Small intestine (tissue), 7 donors: ENCODE measurements around the gene CBFA2T3. TPM values are rescaled to one million over a fixed set of nuclear protein-coding genes. Genes with fewer than 3 reads are reported as not detected.
"Not testable (repeated sequence)": the region's sequence is repeated elsewhere in the genome, so short reads cannot be mapped to it uniquely, and the experiment has no call there.

ENCODE experiments used
- DNase-seq, 2 donors: peaks; one replicate each; pipeline versions ENCODE4 v3.0.0 to v3.0.0-alpha.2; 2013
- FAIRE-seq: peaks from 2 replicates; lab custom pipeline; 2012; peaks lifted over from hg19 to GRCh38; lab: Jason Lieb, UNC
- H3K27ac ChIP-seq, 3 donors: one replicate each; pipeline ENCODE4 v1.5.1; 2013; ENCODE audit warnings: low read length in 2 of 3, mild to moderate bottlenecking in 2 of 3, control low read depth in 1 of 3, inconsistent platforms in 1 of 3, low read depth in 1 of 3, moderate library complexity in 1 of 3
- H3K27me3 ChIP-seq, 3 donors: one replicate each; pipeline ENCODE4 v1.6.1; 2013; ENCODE audit warnings: low read length in 3 of 3, inconsistent platforms in 1 of 3; ENCODE audit not compliant: control insufficient read depth in 3 of 3, insufficient read depth in 3 of 3
- H3K36me3 ChIP-seq, 3 donors: one replicate each; pipeline ENCODE4 v1.6.1; 2013; ENCODE audit warnings: low read length in 3 of 3, inconsistent platforms in 1 of 3, low read depth in 1 of 3, mild to moderate bottlenecking in 1 of 3, moderate library complexity in 1 of 3; ENCODE audit not compliant: control insufficient read depth in 3 of 3, insufficient read depth in 2 of 3
- H3K4me1 ChIP-seq, 3 donors: one replicate each; pipeline ENCODE4 v1.6.1; 2013; ENCODE audit warnings: low read length in 2 of 3, inconsistent platforms in 1 of 3, low read depth in 1 of 3, mild to moderate bottlenecking in 1 of 3, moderate library complexity in 1 of 3; ENCODE audit not compliant: control insufficient read depth in 3 of 3, insufficient read depth in 2 of 3
- H3K4me3 ChIP-seq, 3 donors: one replicate each; pipeline ENCODE4 v1.5.1; 2013; ENCODE audit warnings: low read length in 3 of 3, control low read depth in 1 of 3, inconsistent platforms in 1 of 3, low read depth in 1 of 3, mild to moderate bottlenecking in 1 of 3, moderate library complexity in 1 of 3
- H3K9me3 ChIP-seq, 2 donors: one replicate each; pipeline ENCODE4 v1.6.1; 2013; ENCODE audit warnings: low read depth in 1 of 2, low read length in 1 of 2; ENCODE audit not compliant: control insufficient read depth in 2 of 2, insufficient read depth in 1 of 2
- WGBS, 3 donors: extraction: QIAGEN DNeasy Blood & Tissue Kit; methylation state at CpG; one replicate each; pipeline ENCODE4 v1.1.7; 2013; 5-methylcytosine and 5-hydroxymethylcytosine counted together
- polyA plus RNA-seq, 4 donors: library from polyadenylated mRNA; stranded (reverse) in 3 of 4; unstranded in 1 of 4; fragments of 200-250 nt in 3 of 4; fragments of 120-200 nt in 1 of 4; gene quantifications; one replicate each; pipeline versions ENCODE4 v1.2.1 to v1.2.3, GENCODE V29; 2013
- donor health status: healthy with polysubstance abuse.
- donor health status: control.
- donor health status: control.
- donor health status: Bipolar disorder and iron deficiency.
- donor health status: healthy.

The CBFA2T3 gene
- polyA plus RNA-seq, 4 donors: 1.4 to 8.4 (median 4.1) TPM

DNA sequence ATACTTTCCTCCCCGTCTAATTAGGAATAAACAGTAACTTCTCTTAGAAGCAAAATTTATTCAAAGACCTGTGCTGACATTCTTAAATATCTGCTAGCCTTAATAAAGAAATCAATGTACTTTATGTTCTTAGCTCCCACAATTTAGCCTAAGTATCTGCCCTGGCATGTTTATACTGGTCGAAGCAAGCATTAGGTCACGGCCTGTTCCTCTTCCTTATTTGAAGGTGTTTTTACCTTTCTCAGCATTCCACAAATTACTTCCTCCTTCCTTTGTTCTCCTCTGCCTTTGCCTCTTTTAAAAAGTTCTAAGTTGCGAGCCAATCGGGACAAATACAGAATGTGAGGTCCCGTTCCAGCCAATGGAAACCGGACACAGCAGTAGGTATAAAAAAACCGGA lies 58.1 kb downstream of the CBFA2T3 start:
- H3K27ac ChIP-seq, H3K36me3 ChIP-seq, H3K27me3 ChIP-seq, H3K9me3 ChIP-seq, FAIRE-seq, H3K4me1 ChIP-seq, H3K4me3 ChIP-seq, DNase-seq: not testable (repeated sequence)
- 75 to 87% (median 80%) methylated on average over 8 of the region's 8 CpGs for WGBS, 3 donors

DNA sequence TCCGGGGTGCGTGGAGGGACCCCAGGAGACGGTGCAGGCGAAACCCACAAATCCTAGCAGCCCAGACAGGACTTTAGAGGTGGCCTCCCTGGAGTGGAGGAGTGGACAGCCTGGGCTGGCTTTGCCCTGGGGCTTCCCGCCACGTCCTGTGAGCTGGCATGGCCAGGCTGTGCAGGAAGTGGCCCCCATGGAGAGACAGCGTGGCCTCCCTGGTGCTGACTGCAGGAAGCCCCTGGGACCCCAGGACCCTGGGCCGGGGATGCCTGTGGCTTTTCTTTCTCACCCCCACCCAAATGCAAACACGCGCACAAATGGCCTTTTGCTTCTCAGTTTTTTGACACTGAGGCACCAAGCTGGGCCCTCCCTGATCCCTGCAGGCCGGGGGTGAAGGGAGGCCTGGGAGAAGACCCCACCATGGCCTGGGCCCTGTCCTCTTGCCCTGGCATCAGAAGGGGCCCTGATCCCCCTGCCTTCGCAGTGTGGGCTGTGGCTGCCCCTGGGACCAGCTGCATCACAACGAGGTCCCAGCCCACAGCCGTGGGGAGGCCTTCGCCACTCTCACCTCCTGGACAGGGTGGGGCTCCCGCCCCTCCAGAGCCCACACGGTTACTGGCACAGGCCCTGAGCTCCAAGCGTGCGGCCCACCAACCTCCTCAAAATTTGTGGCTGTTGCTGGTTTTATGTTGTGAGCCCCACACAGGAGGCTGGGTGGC lies 58.9 kb downstream of the CBFA2T3 start:
- Histone ChIP-seq H3K36me3 (no peaks in the 10 kb centered on the region), H3K27me3 (no peaks in the 10 kb centered on the region), H3K9me3 (no peaks in the 10 kb centered on the region), H3K27ac (no peak overlapping the region), H3K4me1 (peaks cover 0 to 7% (median 4%) of the 10 kb centered on the region in 3 donors), H3K4me3 (no peak overlapping the region)
- FAIRE-seq (no peak), DNase-seq (no peak)
- WGBS, 3 donors: 85 to 88% (median 86%) methylated on average over 19 of the region's 19 CpGs

DNA sequence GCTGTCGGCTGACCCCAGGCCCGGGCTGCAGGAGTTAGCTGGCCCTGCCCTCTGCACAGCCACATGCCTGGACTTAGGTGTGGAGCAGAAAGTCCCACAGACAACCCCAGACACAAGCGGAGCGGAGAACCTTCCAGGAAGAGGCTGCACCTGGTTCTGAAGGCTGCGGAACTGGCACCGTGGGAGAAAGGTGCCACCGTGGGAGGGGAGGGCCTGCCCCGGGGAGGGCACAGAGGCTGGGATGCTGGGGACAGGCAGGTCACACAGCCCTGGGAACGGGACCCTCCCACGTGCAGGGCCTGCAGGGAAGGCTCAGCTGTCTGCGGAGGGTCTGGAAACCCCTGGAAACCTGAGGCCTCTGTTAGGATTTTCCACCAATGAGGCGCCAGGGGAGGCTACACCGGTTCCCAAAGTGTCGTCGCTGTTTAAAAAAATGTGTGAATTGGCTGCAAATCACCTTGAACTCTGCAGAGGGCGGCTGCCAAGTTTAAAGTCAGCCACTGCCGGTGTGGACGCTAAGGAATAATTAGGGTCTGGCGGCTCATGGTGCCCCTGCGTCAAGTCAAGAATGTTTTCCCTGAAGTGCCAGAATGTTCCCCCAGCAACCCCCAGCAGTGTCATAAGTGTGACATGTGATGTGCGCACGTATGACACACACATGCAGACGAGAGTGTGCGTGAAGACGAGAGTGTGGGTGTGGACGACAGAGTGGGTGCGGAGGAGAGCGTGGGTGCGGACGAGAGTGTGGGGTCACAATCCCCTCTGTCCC lies 59.7 kb downstream of the CBFA2T3 start:
- Histone ChIP-seq H3K27ac (no peak overlapping the region), H3K4me1 (peaks cover 0 to 7% (median 4%) of the 10 kb centered on the region in 3 donors), H3K27me3 (no peaks in the 10 kb centered on the region), H3K36me3 (no peaks in the 10 kb centered on the region), H3K4me3 (no peak overlapping the region), H3K9me3 (no peaks in the 10 kb centered on the region)
- FAIRE-seq: no peak
- WGBS, 3 donors: 56 to 76% (median 66%) methylated on average over 30 of the region's 30 CpGs
- DNase-seq: no peak

DNA sequence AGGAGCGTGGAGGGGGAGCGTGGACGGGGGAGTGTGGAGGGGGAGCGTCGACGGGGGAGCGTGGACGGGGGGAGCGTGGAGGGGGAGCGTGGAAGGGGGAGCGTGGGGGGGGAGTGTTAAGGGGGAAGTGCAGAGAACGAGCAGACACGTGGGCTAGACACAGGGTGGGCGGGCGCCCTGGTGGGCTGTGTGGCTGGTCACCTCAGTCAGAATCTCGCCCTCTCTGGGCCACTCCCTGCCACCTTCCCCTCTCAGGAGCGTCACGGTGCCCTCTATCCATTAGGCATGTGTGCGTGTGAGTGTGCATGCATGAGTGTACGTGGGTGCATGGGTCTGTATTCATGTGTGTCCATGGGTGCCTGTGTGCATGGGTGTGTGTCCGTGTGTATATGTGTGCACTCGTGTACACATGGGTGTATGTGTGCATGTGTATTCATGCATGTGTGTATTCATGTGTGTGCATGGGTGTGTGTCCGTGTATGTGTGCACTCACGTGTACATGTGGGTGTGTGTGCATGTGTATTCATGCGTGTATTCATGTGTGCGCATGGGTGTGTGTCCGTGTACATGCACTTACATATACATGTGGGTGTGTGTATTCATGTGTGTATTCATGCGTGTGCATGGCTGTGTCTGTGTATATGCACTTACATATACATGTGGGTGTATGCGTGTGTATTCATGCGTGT lies 61.2 kb downstream of the CBFA2T3 start:
- Histone ChIP-seq H3K27me3 (no peaks in the 10 kb centered on the region), H3K4me1 (peaks cover 0 to 3% (median 0%) of the 10 kb centered on the region in 3 donors), H3K9me3 (no peaks in the 10 kb centered on the region), H3K27ac (no peak overlapping the region), H3K36me3 (no peaks in the 10 kb centered on the region), H3K4me3 (no peak overlapping the region)
- DNase-seq (no peak), FAIRE-seq (no peak)
- WGBS, 3 donors: 87 to 90% (median 90%) methylated on average over 19 to 30 of the region's 30 CpGs

DNA sequence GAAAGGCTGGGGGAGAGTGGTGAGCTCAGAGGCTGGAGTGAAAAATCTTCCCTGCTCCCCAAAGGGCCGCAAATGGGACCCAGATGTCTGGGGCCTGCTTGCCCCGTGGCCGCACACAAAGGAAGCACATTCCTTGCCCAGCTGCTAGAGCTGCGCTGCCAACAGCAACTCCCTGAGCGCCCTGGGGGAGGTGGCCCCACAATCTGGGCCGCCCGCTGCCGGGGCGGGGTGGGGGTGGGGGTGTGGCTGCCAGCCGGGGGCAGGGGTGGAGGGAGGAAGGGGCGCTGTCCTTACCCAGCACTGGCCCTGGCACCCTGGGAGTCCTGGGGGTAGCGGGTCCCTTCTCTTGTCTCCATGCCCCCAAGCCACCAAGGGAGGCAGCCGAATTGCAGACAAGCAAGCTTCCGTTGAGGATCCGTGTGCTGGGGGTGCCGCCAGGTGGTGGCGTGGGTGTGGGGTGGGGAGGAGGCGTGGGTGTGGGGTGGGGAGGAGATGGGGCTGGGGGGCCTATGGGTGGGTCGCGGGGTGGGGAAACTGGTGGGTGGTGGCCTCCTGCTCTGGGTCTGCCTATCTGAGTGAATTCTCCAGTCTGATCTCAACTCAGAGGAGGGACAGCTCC lies 62.1 kb downstream of the CBFA2T3 start:
- FAIRE-seq (no peak), DNase-seq (no peak)
- 28 to 48% (median 33%) methylated on average over 16 to 20 of the region's 20 CpGs for WGBS, 3 donors
- H3K4me1 ChIP-seq: no peaks in the 10 kb centered on the region
- H3K27ac ChIP-seq: no peak overlapping the region
- no peaks in the 10 kb centered on the region for H3K9me3 ChIP-seq
- no peaks in the 10 kb centered on the region for H3K27me3 ChIP-seq
- H3K36me3 ChIP-seq: no peaks in the 10 kb centered on the region
- no peak overlapping the region for H3K4me3 ChIP-seq

DNA sequence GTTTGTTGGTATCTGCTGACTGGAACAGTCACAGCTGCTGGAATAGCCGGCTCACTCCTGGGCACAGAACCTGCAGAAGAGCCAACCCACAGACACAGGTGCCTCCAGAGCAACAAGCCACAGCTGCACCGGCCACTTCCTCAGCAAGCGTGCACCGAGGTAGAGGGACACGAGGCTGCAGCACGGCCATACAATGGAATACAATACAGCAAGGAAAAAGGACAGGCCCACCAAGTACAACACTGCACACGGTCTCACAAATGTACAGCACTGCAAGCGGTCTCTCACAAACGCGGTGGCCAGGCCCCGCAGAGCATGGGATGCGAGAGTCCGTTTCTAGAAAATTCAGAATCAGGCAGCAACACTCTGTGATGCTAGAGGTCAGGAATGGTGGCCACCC lies 63.1 kb downstream of the CBFA2T3 start:
- Histone ChIP-seq H3K9me3 (no peaks in the 10 kb centered on the region), H3K36me3 (no peaks in the 10 kb centered on the region), H3K27me3 (no peaks in the 10 kb centered on the region), H3K4me1 (no peaks in the 10 kb centered on the region), H3K27ac (no peak overlapping the region), H3K4me3 (no peak overlapping the region)
- 95 to 97% (median 97%) methylated on average over 13 of the region's 13 CpGs for WGBS, 3 donors
- DNase-seq (no peak), FAIRE-seq (no peak)

DNA sequence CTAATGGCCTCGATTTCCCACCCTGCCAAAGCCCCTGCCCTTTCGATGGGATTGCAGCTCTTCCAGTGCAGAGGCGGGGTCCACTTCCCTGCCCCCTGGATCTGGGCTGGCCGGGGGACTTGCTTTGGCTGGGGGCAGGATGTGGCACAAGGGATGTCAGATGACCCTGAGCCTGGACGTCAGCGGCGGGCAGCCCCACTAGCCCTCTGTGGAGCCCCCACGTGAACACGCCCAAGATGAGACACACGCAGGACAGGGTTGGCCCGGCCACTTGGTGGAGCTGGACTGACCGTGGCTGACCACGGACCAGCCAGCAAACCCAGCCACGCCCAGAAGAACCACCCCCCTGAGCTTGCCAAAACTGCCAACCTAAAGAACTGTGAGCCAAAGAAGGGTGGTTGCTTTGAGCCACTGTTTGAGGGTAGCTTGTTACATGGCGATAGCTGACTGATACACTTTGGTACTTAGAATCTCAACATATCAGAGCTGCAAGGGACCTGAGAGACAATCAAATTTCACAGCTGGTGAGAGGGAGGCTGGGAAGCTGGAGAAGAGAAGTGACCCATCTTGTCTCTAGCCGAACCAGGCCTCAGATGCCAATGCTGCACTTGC lies 63.9 kb downstream of the CBFA2T3 start:
- Histone ChIP-seq H3K9me3 (no peaks in the 10 kb centered on the region), H3K4me1 (no peaks in the 10 kb centered on the region), H3K4me3 (no peak overlapping the region), H3K27me3 (no peaks in the 10 kb centered on the region), H3K36me3 (no peaks in the 10 kb centered on the region), H3K27ac (no peak overlapping the region)
- no peak for DNase-seq
- FAIRE-seq: no peak
- 90 to 94% (median 94%) methylated on average over 16 of the region's 16 CpGs for WGBS, 3 donors

DNA sequence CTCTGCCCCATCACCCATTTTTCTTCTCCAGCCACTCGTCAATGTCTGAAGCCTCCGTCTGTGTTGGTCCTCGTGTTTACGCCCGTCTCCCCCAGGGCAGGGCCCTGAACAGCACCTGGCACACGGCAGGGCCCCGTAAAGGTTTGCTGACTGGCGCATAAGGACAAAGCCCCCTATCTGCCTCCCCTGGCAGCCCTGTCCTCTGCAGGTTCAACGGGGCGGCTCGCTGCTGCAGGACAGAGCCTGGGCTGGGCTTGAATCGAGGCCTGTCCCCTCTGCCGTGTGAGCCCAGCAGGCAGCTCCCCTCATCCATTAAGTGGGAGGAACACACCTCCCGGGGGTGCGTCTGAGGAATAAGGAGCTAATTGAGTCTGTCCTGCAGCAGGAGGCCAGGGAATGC lies 64.5 kb downstream of the CBFA2T3 start:
- Histone ChIP-seq H3K4me1 (no peaks in the 10 kb centered on the region), H3K4me3 (no peak overlapping the region), H3K36me3 (no peaks in the 10 kb centered on the region), H3K9me3 (no peaks in the 10 kb centered on the region), H3K27me3 (no peaks in the 10 kb centered on the region), H3K27ac (no peak overlapping the region)
- FAIRE-seq (no peak), DNase-seq (no peak)
- WGBS, 3 donors: 69 to 87% (median 73%) methylated on average over 15 of the region's 15 CpGs
